ENCODE measurements around the gene MACROD2. TPM values are rescaled to one million over a fixed set of nuclear protein-coding genes. Genes with fewer than 3 reads are reported as not detected.
A peak's percentile ranks its signal among the peaks of the same experiment; 100 is the strongest.

Gene MACROD2
- total and polyA plus RNA-seq, 11 donors, result 0.54 to 5.4 (median 2.4) TPM

DNA sequence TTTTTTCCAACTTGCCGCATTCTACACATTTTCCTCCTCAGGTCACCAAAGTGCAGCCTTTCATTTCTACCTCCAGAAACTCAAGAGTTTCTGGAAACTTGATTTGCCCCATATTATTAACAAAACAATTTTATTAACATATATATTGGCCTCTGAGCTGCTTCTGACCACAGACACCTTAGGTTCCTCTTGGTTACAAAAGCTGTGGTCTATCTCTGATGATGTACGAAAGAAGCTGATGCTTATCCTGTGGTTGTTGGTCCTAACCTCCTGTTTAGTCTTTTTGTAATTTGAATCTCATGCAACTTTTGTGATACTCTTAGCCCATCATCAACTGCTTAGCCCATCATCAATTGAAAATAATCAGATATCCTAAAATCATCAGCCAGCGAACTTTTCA, 1842.2 kb downstream of the MACROD2 start:
- Histone ChIP-seq H3K36me3 (no peaks in the 10 kb centered on the region), H3K4me1 (no peaks in the 10 kb centered on the region), H3K4me3 (no peak overlapping the region), H3K27ac (no peak overlapping the region), H3K9me3 (no peaks in the 10 kb centered on the region), H3K27me3 (peaks cover 0 to 3% (median 0%) of the 10 kb centered on the region in 9 donors)
- DNase-seq (no peak), ATAC-seq (no peak)
- no peak for TF ChIP-seq POLR2A (IDR thresholded peaks at IDR 0.05)
- TF ChIP-seq, protein P1, sequence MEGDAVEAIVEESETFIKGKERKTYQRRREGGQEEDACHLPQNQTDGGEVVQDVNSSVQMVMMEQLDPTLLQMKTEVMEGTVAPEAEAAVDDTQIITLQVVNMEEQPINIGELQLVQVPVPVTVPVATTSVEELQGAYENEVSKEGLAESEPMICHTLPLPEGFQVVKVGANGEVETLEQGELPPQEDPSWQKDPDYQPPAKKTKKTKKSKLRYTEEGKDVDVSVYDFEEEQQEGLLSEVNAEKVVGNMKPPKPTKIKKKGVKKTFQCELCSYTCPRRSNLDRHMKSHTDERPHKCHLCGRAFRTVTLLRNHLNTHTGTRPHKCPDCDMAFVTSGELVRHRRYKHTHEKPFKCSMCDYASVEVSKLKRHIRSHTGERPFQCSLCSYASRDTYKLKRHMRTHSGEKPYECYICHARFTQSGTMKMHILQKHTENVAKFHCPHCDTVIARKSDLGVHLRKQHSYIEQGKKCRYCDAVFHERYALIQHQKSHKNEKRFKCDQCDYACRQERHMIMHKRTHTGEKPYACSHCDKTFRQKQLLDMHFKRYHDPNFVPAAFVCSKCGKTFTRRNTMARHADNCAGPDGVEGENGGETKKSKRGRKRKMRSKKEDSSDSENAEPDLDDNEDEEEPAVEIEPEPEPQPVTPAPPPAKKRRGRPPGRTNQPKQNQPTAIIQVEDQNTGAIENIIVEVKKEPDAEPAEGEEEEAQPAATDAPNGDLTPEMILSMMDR (IDR thresholded peaks at IDR 0.05), result no peak
- intact Hi-C loops (cut with DNase I), result no loop called here
- WGBS, 4 donors, result 87 to 89% (median 88%) methylated on average over 3 of the region's 3 CpGs

DNA sequence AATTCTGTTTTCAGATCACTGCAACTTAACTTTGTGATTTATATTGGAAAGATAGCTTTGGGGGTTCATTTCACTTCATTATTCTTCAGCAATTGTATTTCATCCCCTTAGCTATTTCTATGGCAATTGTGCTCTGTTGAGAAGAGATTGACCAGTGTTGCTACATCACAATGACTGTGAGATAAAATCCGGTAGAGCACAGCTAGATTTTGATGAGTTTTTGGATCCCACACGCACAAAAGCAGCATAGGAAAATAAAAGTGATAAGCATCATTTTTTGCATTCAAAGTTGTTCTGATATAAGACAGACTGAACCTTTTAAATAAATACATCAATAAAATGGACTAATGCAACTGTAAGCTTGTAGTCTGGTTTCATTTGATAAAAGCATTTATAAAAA, 1843.2 kb downstream of the MACROD2 start:
- Histone ChIP-seq H3K36me3 (no peaks in the 10 kb centered on the region), H3K27me3 (peaks cover 0 to 3% (median 0%) of the 10 kb centered on the region in 9 donors), H3K27ac (no peak overlapping the region), H3K4me1 (no peaks in the 10 kb centered on the region), H3K9me3 (no peaks in the 10 kb centered on the region), H3K4me3 (no peak overlapping the region)
- ATAC-seq, result no peak
- intact Hi-C loops (cut with DNase I), result no loop called here
- TF ChIP-seq, protein P1 (IDR thresholded peaks at IDR 0.05), result no peak
- no peak for TF ChIP-seq POLR2A (IDR thresholded peaks at IDR 0.05)
- WGBS, 4 donors, result 55 to 79% (median 72%) methylated on average over 2 of the region's 2 CpGs
- DNase-seq, result no peak

DNA sequence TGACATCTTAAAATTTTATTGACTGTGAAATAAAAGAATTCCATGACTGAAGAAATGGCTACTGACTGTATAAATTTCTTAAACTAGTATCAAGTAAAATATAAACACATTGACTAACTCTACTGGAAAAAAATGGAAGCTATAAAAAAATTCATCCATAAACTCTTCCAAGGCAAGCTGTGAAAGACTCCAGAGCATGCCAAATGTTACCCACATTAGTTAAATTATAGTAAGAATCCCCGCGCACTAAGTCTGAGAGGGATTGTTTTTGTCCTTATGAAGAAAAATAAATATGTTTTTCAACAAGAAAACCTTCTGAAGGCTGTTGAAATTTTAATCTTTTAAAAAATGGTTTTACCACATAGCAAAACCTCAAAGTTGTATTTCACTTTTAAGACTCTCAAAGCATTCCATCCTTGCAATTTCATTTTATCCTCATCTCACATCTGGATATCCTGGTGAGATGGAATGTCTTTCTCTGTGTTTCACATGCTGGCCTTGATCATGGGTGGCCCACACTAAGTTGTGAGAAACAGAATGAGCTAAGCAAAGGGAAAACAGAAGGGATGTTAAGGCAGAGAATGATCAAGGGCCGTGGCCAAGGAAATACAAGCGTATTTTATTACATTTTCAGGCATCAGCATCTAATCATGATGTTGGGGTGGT, 1845.5 kb downstream of the MACROD2 start:
- Histone ChIP-seq H3K4me1 (no peaks in the 10 kb centered on the region), H3K4me3 (no peak overlapping the region), H3K27ac (no peak overlapping the region), H3K9me3 (no peaks in the 10 kb centered on the region), H3K36me3 (no peaks in the 10 kb centered on the region), H3K27me3 (peaks cover 0 to 3% (median 0%) of the 10 kb centered on the region in 9 donors)
- no peak for TF ChIP-seq POLR2A (IDR thresholded peaks at IDR 0.05)
- TF ChIP-seq, protein P1 (IDR thresholded peaks at IDR 0.05), result no peak
- WGBS, 4 donors, result 48 to 72% (median 67%) methylated on average over 4 of the region's 4 CpGs
- no peak for DNase-seq
- ATAC-seq, result no peak
- intact Hi-C loops (cut with DNase I), result no loop called here

DNA sequence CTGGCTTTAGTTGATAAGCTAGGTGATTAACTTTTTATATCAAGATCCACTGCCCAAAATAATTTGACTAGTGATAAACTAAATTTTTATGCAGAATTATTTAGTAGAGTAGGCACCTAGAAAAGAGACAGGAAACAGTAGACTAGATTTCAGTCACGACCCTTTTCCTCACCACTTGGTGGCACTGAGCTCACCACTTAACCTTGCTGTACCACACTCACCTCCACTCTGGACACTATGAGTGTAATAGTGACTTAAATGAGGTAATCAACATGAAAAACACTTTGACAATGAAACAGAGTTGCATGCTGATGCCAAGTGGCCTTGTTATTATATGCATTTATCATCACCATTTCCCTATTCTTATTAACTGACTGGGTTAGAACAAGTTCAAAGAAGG, 1847.6 kb downstream of the MACROD2 start:
- 38 to 62% (median 46%) methylated on average over 1 of the region's 1 CpG for WGBS, 4 donors
- no peak for TF ChIP-seq POLR2A (IDR thresholded peaks at IDR 0.05)
- TF ChIP-seq, protein P1 (IDR thresholded peaks at IDR 0.05), result peak in 1 of 12 donors; percentile 7
- Histone ChIP-seq H3K9me3 (no peaks in the 10 kb centered on the region), H3K27me3 (peaks cover 0 to 3% (median 0%) of the 10 kb centered on the region in 9 donors), H3K4me3 (no peak overlapping the region), H3K36me3 (no peaks in the 10 kb centered on the region), H3K4me1 (no peaks in the 10 kb centered on the region), H3K27ac (no peak overlapping the region)
- intact Hi-C loops (cut with DNase I), result no loop called here
- no peak for ATAC-seq
- no peak for DNase-seq
